Body of pancreas (tissue), 4 donors: ENCODE data around the gene CARD6. TPM values are rescaled to one million over a fixed set of nuclear protein-coding genes. Genes with fewer than 3 reads are reported as not detected.
"Not testable (repeated sequence)": the region's sequence is repeated elsewhere in the genome, so short reads cannot be mapped to it uniquely, and the experiment has no call there.

Source experiments
- ATAC-seq: fragments of 150-250 bp; one replicate; pipeline ENCODE4 v1.9.1; 2016
- DNase-seq, 4 donors: peaks; one replicate each; pipeline ENCODE4 v3.0.0-alpha.2; 2019
- H3K27ac ChIP-seq, 4 donors: fragments of 200-600 bp; sonication (generic); 1 replicate in 3 of 4; 2 replicates in 1 of 4; pipeline versions ENCODE4 v1.5.1 to v1.6.1; 2016 to 2019; ENCODE audit warnings: mild to moderate bottlenecking in 1 of 4, mixed read lengths in 1 of 4, moderate library complexity in 1 of 4
- H3K27me3 ChIP-seq, 2 donors: fragments of 200-600 bp; sonication (generic); one replicate each; pipeline ENCODE4 v1.6.0; 2016; ENCODE audit warnings: mild to moderate bottlenecking in 1 of 2
- H3K36me3 ChIP-seq, 2 donors: fragments of 200-600 bp; sonication (generic); replicated peaks in 1 of 2; 2 replicates each; pipeline ENCODE4 v1.5.1; 2016; ENCODE audit warnings: low read depth in 2 of 2; ENCODE audit not compliant: insufficient read depth in 1 of 2
- H3K4me1 ChIP-seq: fragments of 200-600 bp; sonication (generic); one replicate; pipeline ENCODE4 v1.6.0; 2016
- H3K4me3 ChIP-seq, 2 donors: fragments of 200-600 bp; sonication (generic); 1 replicate in 1 of 2; 2 replicates in 1 of 2; pipeline ENCODE4 v1.5.1; 2016 to 2019
- H3K9me3 ChIP-seq, 3 donors: fragments of 200-600 bp; sonication (generic); 1 replicate in 2 of 3; 2 replicates in 1 of 3; pipeline ENCODE4 v1.5.1; 2016
- CTCF ChIP-seq, 7 experiments: fragments of 450-650 bp in 4 of 7; fragments of 200-600 bp in 3 of 7; sonication (generic) in 3 of 7; IDR thresholded peaks; one replicate each; pipeline ENCODE4 v1.5.1; 2016 to 2019; ENCODE audit warnings: antibody characterized with exemption in 7 of 7
- POLR2A ChIP-seq, 3 donors: fragments of 450-650 bp; IDR thresholded peaks; one replicate each; pipeline ENCODE4 v1.6.1; 2016; ENCODE audit warnings: antibody characterized with exemption in 3 of 3, mild to moderate bottlenecking in 2 of 3
- WGBS, 2 donors: methylation state at CpG; one replicate each; pipeline ENCODE4 v1.1.5; 2017; 5-methylcytosine and 5-hydroxymethylcytosine counted together
- intact Hi-C: fragments of 100-400 bp; cut with DNase I; formaldehyde crosslinking; loops from one replicate; pipeline ENCODE4 v1.15.1; 2023
- total RNA-seq, 2 donors: library from RNA; depleted of rRNA; stranded (reverse); fragments of >200 nt; gene quantifications; one replicate each; pipeline ENCODE4 v1.1.0, GENCODE V29; 2016

The CARD6 gene
- total RNA-seq, 2 donors from 2014 or later, result 5.4 to 5.6 TPM

GRCh38 chr5:40875958-40876357, 34.8 kb downstream of the CARD6 start:
- Histone ChIP-seq H3K9me3 (no peaks in the 10 kb centered on the region), H3K36me3 (no peaks in the 10 kb centered on the region), H3K27me3 (no peaks in the 10 kb centered on the region), H3K4me3 (no peak overlapping the region), H3K4me1 (no peaks in the 10 kb centered on the region), H3K27ac (no peak overlapping the region)
- intact Hi-C loops, result no loop called here
- 52 to 59% methylated on average over 3 of the region's 3 CpGs for WGBS, 2 donors
- DNase-seq (no peak), ATAC-seq (no peak)
- no peak for TF ChIP-seq CTCF (IDR thresholded peaks at IDR 0.05)
- no peak for TF ChIP-seq POLR2A (IDR thresholded peaks at IDR 0.05)

- H3K9me3 ChIP-seq, result no peaks in the 10 kb centered on the region
- no peak overlapping the region for H3K27ac ChIP-seq
- TF ChIP-seq CTCF (IDR thresholded peaks at IDR 0.05), result no peak
- no peak for TF ChIP-seq POLR2A (IDR thresholded peaks at IDR 0.05)
- intact Hi-C loops, result no loop called here
- WGBS, 2 donors, result 77 to 89% methylated on average over 6 of the region's 6 CpGs
- no peak for ATAC-seq
- no peak for DNase-seq
- H3K4me1 ChIP-seq, result no peaks in the 10 kb centered on the region
- H3K27me3 ChIP-seq, result no peaks in the 10 kb centered on the region
- no peaks in the 10 kb centered on the region for H3K36me3 ChIP-seq
- H3K4me3 ChIP-seq, result no peak overlapping the region
These were observed 36.3 kb downstream of the CARD6 start for GRCh38 chr5:40877371-40877988.

DNA sequence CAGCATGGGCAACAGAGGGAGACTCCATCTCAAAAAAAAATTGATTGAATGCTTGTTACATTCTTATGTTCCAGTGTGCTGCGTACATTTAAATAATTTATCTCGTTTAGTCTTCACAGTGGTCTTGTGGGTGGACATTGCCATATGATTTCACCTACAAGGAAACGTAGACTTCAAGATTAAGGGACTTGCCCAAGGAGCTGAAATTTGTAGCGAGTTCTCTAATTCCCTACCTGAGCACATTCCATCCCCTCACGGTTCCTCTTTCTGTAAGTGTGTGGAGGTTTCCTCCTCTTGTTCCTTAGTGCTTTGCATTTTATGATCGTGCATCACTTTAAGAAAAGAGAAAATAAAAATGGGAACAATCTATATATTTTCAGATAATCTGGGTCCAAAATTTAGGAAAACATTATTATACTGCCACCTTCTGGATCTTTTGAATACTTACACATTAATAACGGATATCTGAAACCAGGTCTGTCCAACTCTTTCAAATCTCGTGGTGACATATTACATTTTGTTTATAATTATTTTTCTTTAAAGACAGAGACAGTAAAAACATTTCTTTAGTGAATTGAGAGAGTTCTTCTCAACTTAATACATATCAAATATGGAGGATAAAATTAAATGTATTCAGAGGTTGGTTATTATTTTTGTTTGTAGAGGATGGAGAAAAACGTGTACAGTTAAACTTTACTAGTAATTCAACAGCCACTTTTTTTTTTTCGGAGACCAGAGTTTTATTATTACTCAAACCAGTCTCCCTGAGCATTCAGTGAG, 38.2 kb downstream of the CARD6 start:
- no peak for ATAC-seq
- H3K27ac ChIP-seq, result no peak overlapping the region
- H3K4me3 ChIP-seq, result no peak overlapping the region
- H3K27me3 ChIP-seq, result no peaks in the 10 kb centered on the region
- no peaks in the 10 kb centered on the region for H3K4me1 ChIP-seq
- WGBS, 2 donors, result 22 to 26% methylated on average over 10 of the region's 10 CpGs
- no peaks in the 10 kb centered on the region for H3K9me3 ChIP-seq
- no peak for DNase-seq
- TF ChIP-seq POLR2A (IDR thresholded peaks at IDR 0.05), result no peak
- peak; percentile 48 to 68 (median 59) for TF ChIP-seq CTCF (IDR thresholded peaks at IDR 0.05)
- intact Hi-C loops, result no loop called here
- H3K36me3 ChIP-seq, result no peaks in the 10 kb centered on the region

- Histone ChIP-seq H3K9me3 (no peaks in the 10 kb centered on the region), H3K4me1 (no peaks in the 10 kb centered on the region), H3K27me3 (no peaks in the 10 kb centered on the region), H3K4me3 (no peak overlapping the region), H3K36me3 (no peaks in the 10 kb centered on the region), H3K27ac (no peak overlapping the region)
- WGBS, 2 donors, result 67 to 88% methylated on average over 4 of the region's 4 CpGs
- ATAC-seq (no peak), DNase-seq (no peak)
- TF ChIP-seq CTCF (IDR thresholded peaks at IDR 0.05) (no peak), POLR2A (IDR thresholded peaks at IDR 0.05) (no peak)
- intact Hi-C loops, result no loop called here
These were observed 41.1 kb downstream of the CARD6 start for GRCh38 chr5:40882291-40882690.

DNA sequence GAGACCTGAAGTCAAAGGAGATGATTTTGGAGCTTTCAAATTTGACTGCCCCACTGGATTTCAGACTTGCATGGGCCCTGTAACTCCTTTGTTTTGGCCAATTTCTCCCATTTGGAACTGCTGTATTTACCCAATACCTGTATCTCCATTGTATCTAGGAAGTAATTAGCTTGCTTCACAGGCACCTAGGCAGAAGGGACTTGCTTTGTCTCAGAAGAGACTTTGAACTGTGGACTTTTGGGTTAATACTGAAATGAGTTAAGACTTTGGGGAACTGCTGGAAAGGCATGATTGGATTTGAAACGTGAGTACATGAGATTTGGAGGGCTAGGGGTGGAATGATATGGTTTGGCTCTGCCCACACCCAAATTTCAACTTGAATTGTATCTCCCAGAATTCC, 41.9 kb downstream of the CARD6 start:
- 26 to 36% methylated on average over 1 of the region's 1 CpG for WGBS, 2 donors
- H3K4me3 ChIP-seq, H3K27ac ChIP-seq, H3K4me1 ChIP-seq, H3K36me3 ChIP-seq, intact Hi-C loops, DNase-seq, H3K27me3 ChIP-seq, ATAC-seq, H3K9me3 ChIP-seq: not testable (repeated sequence)

GRCh38 chr5:40895440-40896425, 54.6 kb downstream of the CARD6 start:
- peak; percentile 41 to 76 (median 63) for DNase-seq
- H3K27ac ChIP-seq, H3K9me3 ChIP-seq, H3K4me3 ChIP-seq, ATAC-seq, H3K36me3 ChIP-seq, H3K4me1 ChIP-seq, intact Hi-C loops, H3K27me3 ChIP-seq: not testable (repeated sequence)
- 28 to 55% methylated on average over 10 of the region's 10 CpGs for WGBS, 2 donors
